Liver (tissue), 9 donors: ENCODE results near the gene DHRS9. TPM values are rescaled to one million over a fixed set of nuclear protein-coding genes. Genes with fewer than 3 reads are reported as not detected.

Experiments
- DNase-seq: peaks from one replicate; pipeline ENCODE4 v3.0.0-alpha.2; 2017; ENCODE audit warnings: low spot score
- H3K27ac ChIP-seq, 2 donors: one replicate each; pipeline ENCODE4 v1.7.0; 2013; ENCODE audit warnings: inconsistent platforms in 2 of 2, low read length in 2 of 2, control low read depth in 1 of 2, low read depth in 1 of 2, mild to moderate bottlenecking in 1 of 2
- H3K27me3 ChIP-seq, 4 donors: one replicate each; pipeline versions ENCODE4 v1.6.1 to v1.7.0; 2013; ENCODE audit warnings: low read length in 3 of 4, inconsistent platforms in 1 of 4, mild to moderate bottlenecking in 1 of 4, moderate library complexity in 1 of 4; ENCODE audit not compliant: control insufficient read depth in 4 of 4, insufficient read depth in 4 of 4
- H3K36me3 ChIP-seq, 4 donors: one replicate each; pipeline versions ENCODE4 v1.6.1 to v1.7.0; 2013; ENCODE audit warnings: low read length in 3 of 4, mild to moderate bottlenecking in 3 of 4, low read depth in 1 of 4, moderate library complexity in 1 of 4; ENCODE audit not compliant: control insufficient read depth in 4 of 4, insufficient read depth in 3 of 4
- H3K4me1 ChIP-seq, 4 donors: one replicate each; pipeline versions ENCODE4 v1.6.1 to v1.7.0; 2013; ENCODE audit warnings: low read length in 3 of 4, mild to moderate bottlenecking in 3 of 4, moderate library complexity in 1 of 4; ENCODE audit not compliant: control insufficient read depth in 4 of 4, insufficient read depth in 4 of 4
- H3K4me3 ChIP-seq, 3 donors: one replicate each; pipeline versions ENCODE4 v1.6.1 to v1.7.0; 2013; ENCODE audit warnings: low read length in 3 of 3, control low read depth in 1 of 3, low read depth in 1 of 3, mild to moderate bottlenecking in 1 of 3
- H3K9ac ChIP-seq, 2 donors: one replicate each; pipeline ENCODE4 v1.7.0; 2013; ENCODE audit warnings: low read length in 2 of 2, mild to moderate bottlenecking in 2 of 2, moderate library complexity in 2 of 2, control low read depth in 1 of 2, low read depth in 1 of 2
- H3K9me3 ChIP-seq, 4 donors: one replicate each; pipeline versions ENCODE4 v1.6.1 to v1.7.0; 2013; ENCODE audit warnings: low read length in 3 of 4; ENCODE audit not compliant: control insufficient read depth in 4 of 4
- ATF3 ChIP-seq: IDR thresholded peaks from 2 replicates; pipeline ENCODE4 v1.6.1; 2016; ENCODE audit warnings: antibody characterized with exemption
- CTCF ChIP-seq: fragments of 150-350 bp; IDR thresholded peaks from 2 replicates; pipeline ENCODE4 v1.5.1; 2017; ENCODE audit warnings: improper control_type of control experiment, low read depth, low read length; ENCODE audit not compliant: missing input control
- FOXA1 ChIP-seq: IDR thresholded peaks from 2 replicates; pipeline ENCODE4 v1.6.1; 2016; ENCODE audit warnings: antibody characterized with exemption
- FOXA2 ChIP-seq: IDR thresholded peaks from 2 replicates; pipeline ENCODE4 v1.6.1; 2016; ENCODE audit warnings: antibody characterized with exemption
- GABPA ChIP-seq, 2 donors: IDR thresholded peaks in 1 of 2; conservative IDR thresholded peaks in 1 of 2; 2 replicates each; pipeline ENCODE4 v1.6.1; 2016; ENCODE audit warnings: antibody characterized with exemption in 2 of 2, mild to moderate bottlenecking in 1 of 2, moderate library complexity in 1 of 2
- HNF4A ChIP-seq, 2 donors: conservative IDR thresholded peaks; 2 replicates each; pipeline ENCODE4 v1.6.1; 2016; ENCODE audit warnings: antibody characterized with exemption in 2 of 2, mild to moderate bottlenecking in 2 of 2
- HNF4G ChIP-seq: IDR thresholded peaks from 2 replicates; pipeline ENCODE4 v1.6.1; 2016; ENCODE audit warnings: antibody characterized with exemption
- MAX ChIP-seq: IDR thresholded peaks from 2 replicates; pipeline ENCODE4 v1.6.1; 2016; ENCODE audit warnings: antibody characterized with exemption
- NR2F2 ChIP-seq: IDR thresholded peaks from 2 replicates; pipeline ENCODE4 v1.6.1; 2016; ENCODE audit warnings: antibody characterized with exemption
- RAD21 ChIP-seq, 2 donors: IDR thresholded peaks; 2 replicates each; pipeline ENCODE4 v1.6.1; 2016; ENCODE audit warnings: antibody characterized with exemption in 2 of 2, mild to moderate bottlenecking in 2 of 2
- RXRA ChIP-seq, 2 donors: IDR thresholded peaks; 2 replicates each; pipeline ENCODE4 v1.6.1; 2017 to 2018; ENCODE audit warnings: antibody characterized with exemption in 2 of 2, mild to moderate bottlenecking in 1 of 2
- SP1 ChIP-seq: IDR thresholded peaks from 2 replicates; pipeline ENCODE4 v1.6.1; 2018; ENCODE audit warnings: antibody characterized with exemption, mild to moderate bottlenecking
- YY1 ChIP-seq: IDR thresholded peaks from 2 replicates; pipeline ENCODE4 v1.6.1; 2016; ENCODE audit warnings: antibody characterized with exemption, mild to moderate bottlenecking
- ZBTB33 ChIP-seq: IDR thresholded peaks from 2 replicates; pipeline ENCODE4 v1.6.1; 2016; ENCODE audit warnings: antibody characterized with exemption
- WGBS: extraction: QIAGEN DNeasy Blood & Tissue Kit; methylation state at CpG from one replicate; pipeline ENCODE4 v1.1.7; 2013; 5-methylcytosine and 5-hydroxymethylcytosine counted together
- polyA plus RNA-seq, 2 donors: library from polyadenylated mRNA; stranded (reverse) in 1 of 2; unstranded in 1 of 2; fragments of 200-250 nt in 1 of 2; fragments of >200 nt in 1 of 2; fragmentation: Nextera tagmentation in 1 of 2; extraction: Ambion mirVana in 1 of 2; gene quantifications; one replicate each; pipeline versions ENCODE4 v1.2.1 to v1.2.3, GENCODE V29; 2013 to 2015
- total RNA-seq, 2 donors: library from RNA; depleted of rRNA; stranded (reverse); fragments of >200 nt; gene quantifications; one replicate each; pipeline ENCODE4 v1.2.3, GENCODE V29; 2014
- donor health status: healthy.
- donor health status: healthy.
- donor health status: healthy.
- donor health status: healthy.
- donor health status: healthy.

Gene DHRS9
- total and polyA plus RNA-seq, 4 donors: 0.25 to 0.93 (median 0.63) TPM

GRCh38 chr2:169091256-169091655, 21.9 kb downstream of the DHRS9 start:
- H3K9me3 ChIP-seq: no peaks in the 10 kb centered on the region
- H3K9ac ChIP-seq: no peak overlapping the region
- H3K27me3 ChIP-seq: no peaks in the 10 kb centered on the region
- no peak overlapping the region for H3K4me3 ChIP-seq
- WGBS: 91% methylated on average over 3 of the region's 3 CpGs
- TF ChIP-seq MAX: no peak
- no peak for TF ChIP-seq HNF4A (conservative IDR thresholded peaks at IDR 0.05)
- TF ChIP-seq NR2F2: no peak
- TF ChIP-seq FOXA1: no peak
- TF ChIP-seq ATF3: no peak
- TF ChIP-seq RAD21 (IDR thresholded peaks at IDR 0.05): no peak
- TF ChIP-seq ZBTB33: no peak
- DNase-seq: no peak
- H3K4me1 ChIP-seq: no peaks in the 10 kb centered on the region
- H3K36me3 ChIP-seq: peaks cover 0 to 1% (median 0%) of the 10 kb centered on the region in 4 donors
- H3K27ac ChIP-seq: no peak overlapping the region

GRCh38 chr2:169091761-169092519, 22.6 kb downstream of the DHRS9 start:
- Histone ChIP-seq H3K4me3 (no peak overlapping the region), H3K36me3 (peaks cover 0 to 1% (median 0%) of the 10 kb centered on the region in 4 donors), H3K27ac (no peak overlapping the region), H3K4me1 (no peaks in the 10 kb centered on the region), H3K27me3 (no peaks in the 10 kb centered on the region), H3K9me3 (no peaks in the 10 kb centered on the region), H3K9ac (no peak overlapping the region)
- no peak for DNase-seq
- WGBS: 76% methylated on average over 8 of the region's 8 CpGs
- no peak for TF ChIP-seq MAX
- no peak for TF ChIP-seq RAD21 (IDR thresholded peaks at IDR 0.05)
- no peak for TF ChIP-seq GABPA (IDR thresholded peaks at IDR 0.05 in 1 of 2, conservative IDR thresholded peaks at IDR 0.05 in 1 of 2)
- TF ChIP-seq NR2F2: no peak
- TF ChIP-seq SP1: no peak
- no peak for TF ChIP-seq CTCF
- TF ChIP-seq HNF4A (conservative IDR thresholded peaks at IDR 0.05): no peak
- TF ChIP-seq YY1: no peak
- TF ChIP-seq FOXA2: no peak
- no peak for TF ChIP-seq HNF4G
- no peak for TF ChIP-seq RXRA (IDR thresholded peaks at IDR 0.05)
